Activated CD4-positive, alpha-beta T cell treated with anti-CD3 and anti-CD28 coated beads for 48 hours (primary cell): ENCODE results near the gene CEP295NL.
"Not testable (repeated sequence)": the region's sequence is repeated elsewhere in the genome, so short reads cannot be mapped to it uniquely, and the experiment has no call there.

Experiments
- DNase-seq: peaks from one replicate; pipeline ENCODE4 v3.0.0-alpha.2; 2020

The CEP295NL gene

DNA sequence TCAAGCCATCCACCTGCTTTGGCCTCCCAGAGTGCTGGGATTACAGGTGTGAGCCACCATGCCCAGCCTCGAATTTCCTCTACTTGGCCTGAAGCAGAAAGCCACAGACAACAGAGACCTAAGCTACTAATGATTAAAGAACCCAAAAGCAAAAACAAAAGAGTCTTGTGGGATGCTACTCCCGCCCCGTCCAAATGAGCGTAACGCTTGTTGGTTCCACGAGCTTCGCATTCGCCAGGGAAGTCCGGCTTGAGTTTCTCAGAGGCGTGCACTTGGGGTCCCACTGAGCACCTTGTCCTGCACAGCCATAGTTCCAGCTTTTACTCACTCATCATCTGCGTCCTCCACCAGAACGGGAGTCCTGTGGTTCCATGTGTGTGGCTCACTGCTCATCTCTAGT lies 16.0 kb downstream of the CEP295NL start:
- no peak for DNase-seq

DNA sequence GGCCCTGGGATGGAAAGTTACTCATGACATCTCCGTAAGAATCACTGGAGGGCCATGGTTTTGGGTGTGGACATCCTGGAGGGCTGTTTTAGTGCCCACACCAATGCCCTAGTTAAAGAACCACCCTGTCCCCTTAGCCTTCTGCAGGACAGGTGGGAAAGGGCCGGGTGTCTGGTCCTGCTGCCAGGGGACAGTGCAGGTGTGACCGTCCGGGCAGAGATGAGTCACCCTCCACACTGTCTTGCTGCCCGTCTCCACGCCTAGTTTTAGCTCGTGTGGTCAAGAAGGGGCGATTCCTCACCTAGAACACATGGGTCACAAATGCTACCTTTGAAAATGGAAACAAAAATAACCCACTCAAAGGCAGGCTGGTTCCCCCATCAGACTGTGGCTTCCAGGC lies 17.0 kb downstream of the CEP295NL start:
- no peak for DNase-seq

DNA sequence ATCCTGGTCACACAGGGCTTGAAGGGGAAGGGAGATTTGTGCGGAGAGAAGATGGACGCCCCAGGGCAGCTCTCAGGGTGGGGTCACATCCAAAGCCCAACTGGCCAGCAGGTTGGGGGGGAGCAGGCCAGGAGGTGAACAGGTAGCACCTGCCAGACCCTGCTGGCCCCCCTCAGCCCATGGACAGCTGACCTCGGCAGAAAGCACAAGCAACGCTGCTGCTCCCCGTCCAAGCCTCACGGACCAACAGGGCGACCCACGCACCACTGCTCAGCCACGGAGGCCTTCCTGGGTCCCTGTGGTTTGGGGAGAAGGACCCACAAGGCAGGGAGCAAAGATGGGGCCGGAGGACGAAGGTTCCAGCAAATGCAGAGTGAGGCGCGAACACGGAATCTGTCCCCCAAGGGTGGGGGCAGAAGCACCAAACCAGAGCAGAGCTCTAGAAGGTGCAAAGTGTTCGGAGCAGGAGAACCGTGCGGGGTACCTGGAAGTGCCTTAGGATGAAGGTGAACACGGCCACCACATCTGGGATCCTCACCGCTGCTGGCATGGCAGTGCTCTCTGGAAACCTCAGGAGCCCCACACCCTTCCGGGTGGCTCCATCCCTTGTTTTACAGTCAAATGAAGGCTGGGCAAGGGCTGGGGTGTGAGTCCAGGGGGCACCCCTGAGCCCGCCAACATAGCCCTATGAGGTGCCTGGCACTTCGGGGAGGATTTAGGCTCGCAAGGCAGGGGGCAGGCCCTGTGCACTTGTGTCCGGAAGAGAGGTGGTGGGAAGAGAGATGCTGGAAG lies 17.9 kb downstream of the CEP295NL start:
- DNase-seq: no peak

DNA sequence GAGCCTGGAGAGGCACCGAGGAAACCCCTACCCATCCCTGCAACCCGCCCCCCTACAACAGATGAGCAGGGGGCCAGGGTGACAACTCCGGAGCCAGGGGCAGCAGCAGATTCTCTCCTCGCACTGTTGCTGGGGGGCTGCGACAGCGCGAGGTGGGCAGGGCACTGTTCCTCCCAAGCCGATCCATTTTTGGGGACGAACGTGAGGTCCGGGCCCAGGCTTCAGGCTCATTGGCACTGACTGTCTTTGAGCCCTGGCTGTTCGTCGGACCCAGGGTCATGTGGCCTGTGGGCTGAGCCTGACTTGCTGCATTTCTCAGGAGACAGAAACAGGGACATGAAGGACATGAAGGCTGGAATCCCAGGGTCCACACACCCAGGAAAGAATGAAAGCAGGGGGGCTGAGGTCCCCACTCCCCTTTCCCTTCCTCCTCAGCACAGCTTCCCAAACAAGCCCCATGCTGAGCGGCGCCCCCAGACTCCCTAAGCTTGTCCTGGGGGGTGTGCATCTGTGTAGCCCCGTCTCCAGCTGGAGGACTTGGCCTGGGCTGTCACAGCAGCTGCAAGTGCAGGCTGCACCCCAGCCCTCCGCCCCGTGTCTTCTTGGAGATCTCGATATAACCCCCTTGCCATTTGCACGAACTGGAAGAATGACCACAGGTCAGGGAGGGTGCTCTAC lies 18.7 kb downstream of the CEP295NL start:
- no peak for DNase-seq

DNA sequence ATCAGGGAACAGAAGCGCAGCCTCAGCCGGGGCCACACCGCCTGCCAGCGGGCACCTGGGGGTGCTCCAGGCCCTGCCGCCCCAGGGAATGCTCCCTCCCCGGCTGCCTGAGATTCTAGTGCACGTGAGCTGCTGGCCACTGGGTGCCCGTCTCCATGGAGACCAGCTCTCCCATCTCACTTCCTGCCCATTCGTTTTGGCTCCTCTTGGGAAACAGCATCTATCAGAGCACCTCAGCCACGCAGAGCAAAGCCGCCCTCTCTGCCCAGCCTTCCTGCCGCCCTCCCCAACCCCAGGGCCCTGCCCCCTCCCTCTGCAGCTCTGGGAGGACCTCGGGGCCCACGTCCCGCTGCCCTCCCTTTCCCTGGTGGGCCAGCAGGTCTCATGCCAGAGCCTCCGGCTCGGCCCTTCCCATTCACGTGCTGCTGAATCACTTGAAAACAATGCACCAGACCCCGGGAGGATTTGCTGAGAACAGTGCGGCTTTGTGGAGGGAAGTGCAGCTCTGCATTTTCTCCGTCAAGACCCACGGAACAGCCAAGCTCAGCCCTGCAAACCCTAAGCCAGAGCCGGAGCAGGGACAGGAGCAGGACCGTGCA lies 19.4 kb downstream of the CEP295NL start:
- no peak for DNase-seq

DNA sequence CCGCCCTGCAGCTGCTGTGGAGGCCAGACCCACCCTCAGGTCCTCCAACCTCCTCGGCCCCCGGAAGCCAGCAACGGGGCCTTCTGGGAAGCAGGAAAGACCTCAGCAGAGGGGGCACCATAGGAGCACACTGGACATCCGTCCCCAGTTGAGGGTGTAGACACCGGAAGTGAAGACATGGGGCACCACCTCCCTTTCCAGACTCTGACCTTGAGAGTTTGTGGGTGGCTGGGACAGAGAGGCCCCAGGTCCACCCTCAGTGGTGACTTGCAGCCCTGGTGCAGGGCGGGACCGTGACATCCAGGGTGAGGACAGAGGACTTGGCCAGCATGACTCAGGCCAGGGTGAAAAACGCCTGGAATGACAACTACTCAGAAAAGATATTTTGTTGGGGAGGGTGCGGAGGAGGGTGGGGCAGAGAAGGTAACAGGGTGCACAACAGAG lies 19.9 kb downstream of the CEP295NL start:
- no peak for DNase-seq

DNA sequence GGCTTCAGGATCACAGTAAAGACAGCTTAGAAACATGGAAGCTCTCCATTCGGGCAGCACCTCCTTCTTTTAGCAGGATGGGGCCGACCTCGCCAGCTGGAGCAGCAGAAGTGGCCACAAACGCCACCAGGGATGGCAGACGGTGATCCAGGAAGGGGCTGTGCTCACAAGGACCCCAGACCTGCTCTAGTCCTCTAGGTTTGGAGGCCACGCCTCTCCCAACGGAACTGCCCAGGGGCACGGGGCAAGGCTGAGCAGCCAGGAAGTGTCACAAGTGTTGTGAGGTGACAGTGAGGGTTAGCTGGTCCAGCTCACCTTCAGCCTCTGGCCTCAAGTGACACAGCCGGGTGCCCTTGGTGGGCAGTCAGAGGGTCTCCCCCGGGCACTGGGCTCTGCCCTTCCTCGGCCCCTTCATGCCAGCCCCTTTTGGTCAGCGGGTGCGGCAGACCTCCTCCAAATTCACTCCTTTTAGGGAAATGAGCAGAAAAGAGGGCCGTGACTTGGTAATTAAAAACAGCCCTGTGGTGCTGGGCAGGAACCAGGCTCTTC lies 20.4 kb downstream of the CEP295NL start:
- DNase-seq: no peak

DNA sequence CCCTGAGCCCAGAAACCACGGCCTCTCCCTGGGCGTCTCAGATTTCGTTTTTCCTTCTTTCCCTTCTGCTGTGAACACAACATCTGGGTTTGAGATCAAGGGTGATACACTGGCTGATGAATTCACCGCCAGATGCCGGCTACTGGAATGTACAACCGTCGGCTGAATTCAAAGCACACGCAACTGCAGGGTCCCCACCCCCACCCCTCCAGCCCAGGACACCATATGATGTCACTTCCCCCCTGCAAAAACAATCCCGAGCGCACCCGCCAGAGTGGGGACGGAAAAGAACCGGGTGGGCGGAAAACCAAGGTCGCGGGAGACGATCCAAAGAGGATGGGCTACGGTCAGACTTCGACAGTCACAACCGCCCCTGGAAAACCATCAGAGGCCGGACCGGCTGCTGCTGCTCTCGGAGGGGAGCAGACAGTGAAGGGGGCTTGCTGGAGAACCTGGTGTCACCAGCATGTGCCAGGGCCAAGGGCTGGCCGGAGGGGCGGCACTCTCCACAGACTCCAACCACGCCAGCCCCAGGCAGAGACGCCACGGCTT lies 23.3 kb downstream of the CEP295NL start:
- DNase-seq: peak; percentile 40

DNA sequence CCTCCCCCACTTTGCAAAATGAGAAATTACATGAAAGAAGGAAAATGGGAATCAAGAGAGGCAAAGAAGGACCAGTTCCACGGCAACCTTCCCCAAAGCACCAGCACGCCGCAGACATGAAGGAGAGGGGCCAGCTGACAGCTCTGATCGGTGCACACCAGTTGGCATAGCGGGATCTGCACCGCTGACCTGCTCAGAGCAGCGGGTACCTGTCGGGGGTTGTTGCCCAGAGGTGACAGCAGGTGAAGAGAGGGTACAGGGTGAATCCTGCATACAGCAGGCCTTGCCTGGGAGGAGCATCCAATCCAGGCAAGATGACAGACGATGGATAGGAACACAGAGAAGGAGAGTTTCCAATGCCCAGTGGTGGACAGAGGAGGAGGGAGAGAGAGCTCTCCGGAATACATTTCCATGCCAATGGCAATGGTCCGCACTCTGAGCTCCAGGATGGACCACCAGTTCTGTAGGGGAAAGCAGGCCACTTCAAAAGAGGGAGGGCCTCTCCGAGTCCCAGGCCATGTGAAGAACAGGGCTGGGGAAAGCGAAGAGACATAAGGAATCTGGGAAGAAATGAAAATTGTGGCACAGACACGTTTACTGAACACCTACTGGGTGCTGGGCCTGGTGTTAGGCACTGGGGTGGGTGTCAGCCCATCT lies 24.0 kb downstream of the CEP295NL start:
- DNase-seq: no peak

DNA sequence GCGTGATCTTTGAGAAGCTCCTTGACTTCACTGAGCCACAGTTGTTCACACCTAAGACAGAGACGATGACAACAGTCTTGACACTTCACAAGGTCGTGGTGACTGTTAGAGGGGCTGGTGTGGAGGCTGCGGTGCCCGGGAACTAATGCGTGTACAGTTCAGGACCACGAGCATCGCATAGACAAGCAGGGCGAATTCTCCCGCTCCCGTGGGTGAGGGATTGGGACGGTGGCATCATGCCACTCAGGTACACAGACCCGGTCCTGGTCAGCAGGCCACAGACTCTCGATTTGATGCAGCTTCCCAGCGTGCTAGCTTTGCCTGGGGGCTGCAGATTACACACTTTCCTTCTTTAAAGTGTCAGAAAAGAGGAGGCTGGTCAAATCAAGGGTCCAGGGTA lies 24.7 kb downstream of the CEP295NL start:
- DNase-seq: no peak

DNA sequence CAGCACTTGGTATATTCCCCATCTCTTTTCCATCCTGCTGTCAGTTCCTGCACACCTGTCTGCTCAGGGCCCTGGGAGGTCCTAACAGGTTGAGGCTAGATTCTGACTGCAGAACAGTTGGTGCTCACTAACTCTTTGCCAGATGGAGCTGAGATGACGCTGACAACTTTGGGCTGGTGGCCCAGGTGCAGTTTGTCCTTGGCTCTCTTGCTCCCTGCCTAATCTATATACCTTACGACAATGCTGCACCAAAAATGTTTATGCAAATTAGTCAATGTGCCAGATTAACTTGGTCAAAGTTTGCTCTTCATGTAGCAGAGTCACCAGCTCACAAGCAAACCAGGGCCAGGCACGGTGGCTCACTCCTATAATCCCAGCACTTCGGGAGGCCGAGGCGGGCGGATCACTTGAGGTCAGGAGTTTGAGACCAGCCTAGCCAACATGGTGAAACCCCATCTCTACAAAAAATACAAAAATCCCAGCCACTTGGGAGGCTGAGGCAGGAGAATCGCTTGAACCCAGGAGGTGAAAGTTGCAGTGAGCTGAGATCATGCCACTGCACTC lies 26.0 kb downstream of the CEP295NL start:
- DNase-seq: not testable (repeated sequence)

DNA sequence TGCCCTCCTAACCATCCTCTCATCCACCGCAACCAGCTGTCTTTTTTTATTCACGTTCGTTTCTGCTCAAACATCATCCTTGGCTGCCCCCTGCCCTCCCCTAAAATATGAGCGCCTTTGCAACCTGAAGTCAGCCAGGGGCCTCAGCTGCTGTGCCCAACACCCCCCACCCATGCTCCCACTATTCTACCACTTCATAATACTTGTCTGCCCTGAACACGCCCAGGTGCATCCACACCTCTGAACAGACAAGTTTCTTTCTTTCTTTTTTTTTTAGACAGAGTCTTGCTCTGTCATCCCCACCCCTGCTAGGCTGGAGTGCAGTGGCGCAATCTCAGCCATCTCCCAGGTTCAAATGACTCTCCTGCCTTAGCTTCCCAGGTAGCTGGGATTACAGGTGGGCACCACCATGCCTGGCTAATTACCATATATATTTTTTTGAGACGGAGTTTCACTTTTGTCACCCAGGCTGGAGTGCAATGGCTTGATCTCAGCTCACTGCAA lies 26.9 kb downstream of the CEP295NL start:
- no peak for DNase-seq

DNA sequence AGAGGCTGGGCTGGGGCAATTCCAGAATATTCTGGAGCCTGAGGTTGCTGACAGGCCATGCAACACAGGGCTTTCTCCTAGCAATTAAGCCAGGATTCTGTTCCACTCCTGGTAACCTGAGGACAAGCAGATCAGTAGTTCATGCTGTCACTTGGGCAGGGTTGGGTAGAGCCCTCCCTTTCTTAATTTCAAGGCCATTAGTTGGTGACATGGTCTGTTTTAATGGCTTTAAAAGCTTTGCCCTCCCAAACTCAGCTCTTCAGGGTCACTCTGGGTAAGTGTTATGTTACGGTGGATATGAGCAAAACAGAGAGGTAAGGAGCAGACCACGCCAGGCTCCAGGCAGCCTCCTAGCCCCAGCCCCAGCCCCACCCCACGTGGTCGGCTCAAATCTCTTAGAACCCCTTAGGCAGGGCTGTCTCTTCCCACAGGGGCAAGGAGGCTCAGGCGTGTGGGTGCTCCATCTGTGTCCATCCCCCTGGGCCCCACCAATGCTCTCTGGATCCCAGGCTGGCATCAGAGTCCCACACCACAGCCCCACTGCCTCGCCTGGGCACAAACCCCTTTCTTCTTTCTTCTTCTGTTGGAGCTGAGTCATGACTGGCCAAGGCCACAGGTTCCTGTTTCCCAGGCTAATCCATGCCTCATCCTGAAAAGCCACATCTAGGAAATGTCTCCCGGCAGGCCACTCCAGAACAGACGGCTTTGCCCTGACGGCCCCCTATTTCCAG lies 27.5 kb downstream of the CEP295NL start:
- DNase-seq: no peak

DNA sequence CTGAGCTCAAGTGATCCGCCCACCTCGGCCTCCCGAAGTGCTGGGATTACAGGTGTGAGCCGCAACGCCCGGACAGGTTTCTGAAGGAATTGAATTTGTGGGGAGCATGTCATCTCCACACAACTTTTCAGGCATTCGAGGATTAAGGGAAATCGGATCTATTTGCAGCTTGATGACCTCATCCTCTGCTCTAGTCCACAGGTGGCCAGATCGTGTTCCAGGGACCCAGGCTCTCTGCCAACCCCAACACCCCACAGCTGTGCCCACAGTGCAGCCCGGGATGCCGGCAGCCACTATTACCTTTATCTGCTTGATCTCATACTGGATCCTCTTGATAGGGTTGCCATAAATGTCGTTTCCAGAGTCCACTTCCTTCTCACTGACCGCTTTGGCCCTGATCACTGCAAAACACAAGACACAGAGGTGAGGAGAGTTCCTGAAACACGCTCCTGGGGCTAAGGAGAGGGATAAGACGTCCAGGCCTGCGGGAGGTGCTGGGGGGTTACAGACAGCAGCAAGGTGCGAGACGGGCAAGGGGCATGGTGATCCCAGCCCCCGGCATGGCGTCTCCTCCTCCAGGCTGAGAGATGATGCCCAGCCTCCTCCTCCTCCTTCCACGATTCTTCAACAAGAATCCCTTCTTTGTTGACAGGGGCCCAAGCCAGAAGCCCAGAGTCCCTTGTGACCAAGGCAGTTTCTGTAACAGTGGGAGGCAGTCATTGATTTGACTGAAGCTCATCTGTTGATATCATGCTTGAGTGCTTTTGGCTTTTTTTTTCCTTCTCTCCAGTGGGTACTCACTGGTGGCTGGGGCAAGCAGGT lies 29.3 kb downstream of the CEP295NL start:
- DNase-seq: no peak

DNA sequence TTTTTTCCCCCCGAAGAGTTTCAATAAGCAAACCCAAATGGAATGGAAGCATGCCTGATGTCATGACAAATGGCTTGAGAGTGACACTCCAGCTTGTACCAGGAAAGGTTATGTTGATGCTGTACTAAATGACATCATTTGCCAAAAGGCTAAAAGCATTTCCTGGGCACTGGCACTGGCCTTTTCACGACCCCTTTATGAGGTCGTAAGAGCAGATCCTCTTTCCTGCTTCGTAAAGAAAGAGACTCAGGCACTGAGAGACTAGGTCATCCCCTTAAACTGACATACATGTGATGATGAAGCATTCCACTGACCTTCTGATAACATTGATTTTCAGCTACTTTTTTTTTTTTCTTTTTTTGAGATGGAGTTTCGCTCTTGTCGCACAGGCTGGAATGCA lies 30.5 kb downstream of the CEP295NL start:
- no peak for DNase-seq

DNA sequence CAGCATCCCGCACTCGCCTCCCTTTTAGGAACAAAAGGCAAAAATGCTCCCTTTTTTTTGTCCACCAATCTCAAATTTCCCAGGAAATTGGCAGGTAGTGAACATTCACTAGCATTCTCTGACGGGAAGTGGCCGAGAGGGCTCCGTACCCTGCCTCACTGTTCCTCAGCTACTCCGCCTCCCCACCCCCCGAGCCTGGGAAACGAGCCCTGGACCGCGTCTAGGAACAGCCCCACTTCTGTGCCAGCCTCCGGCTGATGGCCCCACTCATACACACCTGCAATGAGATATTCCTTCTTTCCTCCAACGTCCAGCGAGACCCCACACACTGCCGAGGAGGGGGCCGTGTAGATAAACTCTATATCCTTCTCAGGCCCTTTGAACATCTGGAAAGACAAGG lies 32.4 kb downstream of the CEP295NL start:
- DNase-seq: no peak

DNA sequence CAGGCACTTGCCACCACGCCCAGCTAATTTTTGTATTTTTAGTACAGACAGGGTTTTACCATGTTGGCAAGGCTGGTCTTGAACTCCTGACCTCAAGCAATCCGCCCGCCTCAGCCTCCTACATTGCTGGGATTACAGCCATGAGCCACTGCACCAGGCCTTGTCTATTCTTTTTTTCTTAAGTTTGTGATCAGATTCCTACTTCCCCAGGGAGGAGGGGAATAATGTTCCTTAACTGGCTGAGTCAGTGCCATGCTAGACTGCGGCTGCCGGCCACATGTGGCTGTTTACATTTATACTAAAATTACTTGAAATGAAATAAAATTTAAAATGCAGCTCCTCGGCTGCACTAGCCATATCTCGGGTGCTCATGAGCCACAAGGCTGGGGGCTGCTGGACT lies 34.6 kb downstream of the CEP295NL start:
- DNase-seq: no peak

DNA sequence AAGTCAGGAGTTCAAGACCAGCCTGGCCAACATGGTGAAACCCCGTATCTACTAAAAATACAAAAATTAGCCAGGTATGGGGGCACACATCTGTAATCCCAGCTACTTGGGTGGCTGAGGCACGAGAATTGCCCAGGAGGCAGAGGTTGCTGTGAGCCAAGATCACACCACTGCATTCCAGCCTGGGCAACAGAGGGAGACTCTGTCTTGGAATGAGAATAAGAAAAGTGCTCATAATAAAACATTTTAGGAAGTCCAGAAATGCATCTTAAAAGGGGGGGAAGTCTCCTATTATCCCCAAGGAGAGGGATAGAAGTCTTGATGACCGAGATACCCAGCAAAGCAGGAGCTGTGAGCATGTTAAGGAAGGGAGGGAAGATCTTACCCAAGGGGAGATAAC lies 36.0 kb downstream of the CEP295NL start:
- DNase-seq: not testable (repeated sequence)

DNA sequence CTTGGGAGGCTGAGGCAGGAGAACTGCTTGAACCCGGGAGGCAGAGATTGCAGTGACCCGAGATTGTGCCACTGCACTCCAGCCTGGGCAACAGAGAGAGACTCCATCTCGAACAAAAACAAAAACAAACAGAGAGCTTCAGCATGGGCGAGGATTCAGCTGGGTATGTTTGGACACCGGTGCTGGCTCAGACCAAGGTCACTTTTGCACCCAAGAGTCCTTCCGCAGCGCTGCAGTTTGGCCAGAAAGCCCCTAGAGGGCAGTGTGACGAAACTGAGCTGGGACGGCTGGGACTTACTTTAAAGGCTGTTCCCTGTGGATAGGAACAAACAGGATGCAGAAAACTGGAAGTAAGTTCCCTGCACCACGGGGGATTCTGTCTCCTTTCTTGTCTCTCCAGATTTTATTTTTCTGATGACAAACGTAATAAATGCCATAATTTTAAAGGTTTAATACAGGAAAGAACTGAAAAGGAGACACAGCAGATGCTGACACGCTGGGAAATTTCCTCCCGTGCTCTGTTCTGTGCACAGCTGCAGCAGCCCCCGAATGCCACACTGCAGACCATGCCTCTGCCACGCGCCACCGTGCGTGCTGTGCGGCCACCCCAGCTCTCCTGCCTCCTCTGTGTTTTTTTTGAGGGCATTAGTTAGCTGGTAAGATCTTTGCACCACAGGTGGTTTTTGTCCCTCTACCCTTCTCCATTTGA lies 37.2 kb downstream of the CEP295NL start:
- peak; percentile 77 for DNase-seq

DNA sequence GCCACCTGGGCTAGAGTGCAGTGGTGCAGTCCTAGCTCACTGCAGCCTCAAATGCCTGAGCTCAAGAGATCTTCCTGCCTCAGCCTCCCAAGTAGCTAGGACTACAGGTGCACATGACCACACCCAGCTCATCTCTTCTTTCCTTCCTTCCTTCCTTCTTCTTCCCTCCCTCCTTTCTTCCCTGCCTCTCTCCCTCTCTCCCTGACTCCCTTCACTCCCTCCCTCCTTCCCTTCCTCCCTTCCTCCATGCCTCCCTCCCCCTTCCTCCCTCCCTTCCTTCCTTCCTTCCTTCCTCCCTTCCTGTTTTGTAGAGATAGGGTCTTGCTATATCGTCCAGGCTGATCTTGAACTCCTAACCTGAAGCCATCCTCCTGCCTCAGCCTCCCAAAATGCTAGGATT lies 38.9 kb downstream of the CEP295NL start:
- no peak for DNase-seq
